ENCODE results near the gene UPK2.

Gene UPK2

DNA sequence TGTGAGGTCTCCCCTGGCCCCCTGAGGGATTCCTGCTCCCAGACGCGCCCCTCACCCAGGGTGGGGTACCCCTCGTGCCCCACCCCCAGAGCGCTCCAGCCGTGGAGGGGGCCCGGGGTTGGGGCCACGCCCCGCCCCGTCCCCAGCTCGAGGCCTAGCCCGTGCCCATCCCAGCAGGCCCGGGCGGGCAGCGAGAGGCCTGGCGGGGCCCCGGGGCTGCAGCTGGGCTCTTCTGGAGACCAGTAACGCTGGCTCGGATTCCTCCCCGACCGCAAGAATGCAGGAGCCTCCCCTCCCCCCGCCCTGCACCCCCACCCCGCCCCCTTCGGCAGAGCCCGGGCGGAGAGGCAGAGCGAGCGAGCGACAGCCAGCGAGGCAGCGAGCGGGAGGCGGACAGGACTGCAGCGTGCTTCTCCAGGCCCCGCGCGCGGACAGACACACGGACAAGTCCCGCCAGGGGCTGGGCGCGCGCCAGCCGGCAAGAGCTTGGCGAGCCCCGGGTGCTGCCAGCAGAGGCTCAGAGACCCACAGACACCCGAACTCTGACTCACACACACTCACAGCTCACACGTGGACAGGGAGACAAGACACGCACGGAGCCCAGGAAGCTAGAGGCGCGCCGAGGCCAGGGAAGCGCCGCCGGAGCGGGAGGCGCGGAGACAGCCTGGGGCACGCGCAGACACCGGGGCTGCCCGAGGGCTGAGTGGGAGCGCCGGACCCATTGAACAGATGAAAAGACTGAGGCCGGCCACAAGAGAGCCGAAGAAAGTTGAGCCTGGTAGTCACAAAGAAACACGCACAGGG lies 45.6 kb upstream of the UPK2 start:
- Mint-ChIP-seq H3K9me3 (no peaks in the 10 kb centered on the region), H3K27ac (peak overlapping the region; percentile 68), H3K4me1 (peaks cover 70% of the 10 kb centered on the region), H3K36me3 (ENCODE audit: low read depth) (peaks cover 5% of the 10 kb centered on the region), H3K4me3 (peak overlapping the region; percentile 75), H3K27me3 (ENCODE audit: low read depth, poor library complexity) (no peaks in the 10 kb centered on the region)
- peak; percentile 76 for DNase-seq
- TF ChIP-seq, protein P1, sequence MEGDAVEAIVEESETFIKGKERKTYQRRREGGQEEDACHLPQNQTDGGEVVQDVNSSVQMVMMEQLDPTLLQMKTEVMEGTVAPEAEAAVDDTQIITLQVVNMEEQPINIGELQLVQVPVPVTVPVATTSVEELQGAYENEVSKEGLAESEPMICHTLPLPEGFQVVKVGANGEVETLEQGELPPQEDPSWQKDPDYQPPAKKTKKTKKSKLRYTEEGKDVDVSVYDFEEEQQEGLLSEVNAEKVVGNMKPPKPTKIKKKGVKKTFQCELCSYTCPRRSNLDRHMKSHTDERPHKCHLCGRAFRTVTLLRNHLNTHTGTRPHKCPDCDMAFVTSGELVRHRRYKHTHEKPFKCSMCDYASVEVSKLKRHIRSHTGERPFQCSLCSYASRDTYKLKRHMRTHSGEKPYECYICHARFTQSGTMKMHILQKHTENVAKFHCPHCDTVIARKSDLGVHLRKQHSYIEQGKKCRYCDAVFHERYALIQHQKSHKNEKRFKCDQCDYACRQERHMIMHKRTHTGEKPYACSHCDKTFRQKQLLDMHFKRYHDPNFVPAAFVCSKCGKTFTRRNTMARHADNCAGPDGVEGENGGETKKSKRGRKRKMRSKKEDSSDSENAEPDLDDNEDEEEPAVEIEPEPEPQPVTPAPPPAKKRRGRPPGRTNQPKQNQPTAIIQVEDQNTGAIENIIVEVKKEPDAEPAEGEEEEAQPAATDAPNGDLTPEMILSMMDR (IDR thresholded peaks at IDR 0.05): no peak

DNA sequence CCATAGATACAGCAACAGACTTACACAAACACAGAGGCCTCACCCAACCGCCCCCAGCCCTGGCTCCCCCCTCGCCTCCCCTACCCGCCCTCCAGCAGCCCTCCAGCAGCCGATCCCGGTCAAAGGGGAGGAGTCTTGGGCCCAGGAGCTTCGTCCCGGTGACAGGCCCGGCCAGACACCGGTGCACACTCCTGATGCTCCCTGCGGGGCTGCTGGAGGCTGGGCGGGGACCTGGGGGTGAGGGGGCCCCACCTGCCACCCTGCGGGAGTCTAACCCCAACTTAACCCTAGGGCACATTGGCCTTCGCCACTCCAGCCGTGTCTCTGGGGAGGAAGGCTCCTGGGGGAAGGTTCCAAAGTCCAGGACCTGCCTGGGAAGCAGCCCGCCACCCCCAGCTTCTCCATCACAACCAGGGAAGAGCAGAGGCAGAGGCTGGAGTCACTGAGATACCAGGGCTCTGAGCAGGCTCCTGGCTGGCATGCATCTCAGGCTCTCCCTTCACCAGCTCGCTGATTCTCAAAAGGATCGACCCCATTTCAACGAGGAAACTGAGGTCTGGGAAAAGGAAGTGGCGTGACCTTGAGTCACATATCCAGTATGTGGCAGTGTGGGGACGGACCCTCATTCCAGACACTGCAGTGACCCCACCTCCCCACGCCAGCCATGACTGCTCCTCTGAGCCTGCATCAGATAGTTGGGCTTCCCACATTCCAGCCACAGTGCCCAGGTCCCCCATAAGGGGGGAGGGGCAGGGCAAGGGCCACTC lies 44.8 kb upstream of the UPK2 start:
- H3K4me3 Mint-ChIP-seq: peak overlapping the region; percentile 56

DNA sequence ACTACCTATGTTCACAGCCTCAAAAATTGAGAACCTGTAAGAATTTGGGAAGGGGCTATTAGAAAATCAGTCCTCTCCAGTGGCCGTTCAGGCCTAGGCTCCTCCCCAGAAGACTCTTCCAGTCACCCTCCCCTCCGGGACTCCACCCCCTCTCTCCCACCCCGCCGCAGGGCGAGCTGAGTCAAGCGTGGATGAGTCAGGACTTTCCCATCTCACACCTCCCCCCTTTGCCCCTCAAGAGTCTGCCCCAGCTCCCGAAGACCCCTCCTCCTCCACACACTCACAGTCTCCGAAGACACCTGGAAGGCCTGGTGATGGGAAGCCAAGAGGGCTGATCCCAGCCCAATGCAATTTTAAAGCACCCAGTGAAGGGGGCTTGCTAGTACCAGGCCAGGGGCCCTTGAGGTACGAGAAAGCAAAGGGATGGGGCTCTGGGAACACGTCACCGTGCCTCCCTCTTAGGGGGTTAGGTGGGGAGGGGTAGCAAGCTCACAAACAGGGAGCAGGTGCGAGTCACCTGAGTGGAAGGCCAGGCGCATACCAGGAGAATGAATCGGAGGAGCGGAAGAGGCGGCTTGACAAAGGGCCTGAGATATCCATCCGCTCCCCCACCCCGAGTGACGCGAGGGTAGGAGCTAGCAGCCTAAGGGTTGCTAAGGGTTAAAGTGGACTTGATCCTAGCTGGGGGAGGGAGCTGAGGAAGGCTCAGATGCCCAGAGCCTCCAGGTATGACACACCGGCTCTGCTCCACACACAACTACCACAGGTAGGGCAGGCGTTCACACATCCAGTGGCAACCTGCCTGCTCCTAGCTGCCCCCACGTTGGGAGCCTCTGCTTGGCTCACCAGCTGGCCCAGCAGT lies 44.0 kb upstream of the UPK2 start:
- TF ChIP-seq, protein P1 (IDR thresholded peaks at IDR 0.05): no peak
- H3K27ac Mint-ChIP-seq: peak overlapping the region; percentile 95
- peaks cover 80% of the 10 kb centered on the region for H3K4me1 Mint-ChIP-seq
- H3K27me3 Mint-ChIP-seq (ENCODE audit: low read depth, poor library complexity): no peaks in the 10 kb centered on the region
- DNase-seq: peak; percentile 69
- H3K36me3 Mint-ChIP-seq (ENCODE audit: low read depth): no peaks in the 10 kb centered on the region
- no peaks in the 10 kb centered on the region for H3K9me3 Mint-ChIP-seq
- H3K4me3 Mint-ChIP-seq: peak overlapping the region; percentile 56

More for the DNA sequence above, 44.8 kb upstream of the UPK2 start:
- Mint-ChIP-seq H3K36me3 (ENCODE audit: low read depth) (peaks cover 5% of the 10 kb centered on the region), H3K9me3 (no peaks in the 10 kb centered on the region), H3K4me1 (peaks cover 78% of the 10 kb centered on the region), H3K27ac (peak overlapping the region; percentile 95), H3K27me3 (ENCODE audit: low read depth, poor library complexity) (no peaks in the 10 kb centered on the region)
- no peak for DNase-seq
- TF ChIP-seq, protein P1 (IDR thresholded peaks at IDR 0.05): no peak

DNA sequence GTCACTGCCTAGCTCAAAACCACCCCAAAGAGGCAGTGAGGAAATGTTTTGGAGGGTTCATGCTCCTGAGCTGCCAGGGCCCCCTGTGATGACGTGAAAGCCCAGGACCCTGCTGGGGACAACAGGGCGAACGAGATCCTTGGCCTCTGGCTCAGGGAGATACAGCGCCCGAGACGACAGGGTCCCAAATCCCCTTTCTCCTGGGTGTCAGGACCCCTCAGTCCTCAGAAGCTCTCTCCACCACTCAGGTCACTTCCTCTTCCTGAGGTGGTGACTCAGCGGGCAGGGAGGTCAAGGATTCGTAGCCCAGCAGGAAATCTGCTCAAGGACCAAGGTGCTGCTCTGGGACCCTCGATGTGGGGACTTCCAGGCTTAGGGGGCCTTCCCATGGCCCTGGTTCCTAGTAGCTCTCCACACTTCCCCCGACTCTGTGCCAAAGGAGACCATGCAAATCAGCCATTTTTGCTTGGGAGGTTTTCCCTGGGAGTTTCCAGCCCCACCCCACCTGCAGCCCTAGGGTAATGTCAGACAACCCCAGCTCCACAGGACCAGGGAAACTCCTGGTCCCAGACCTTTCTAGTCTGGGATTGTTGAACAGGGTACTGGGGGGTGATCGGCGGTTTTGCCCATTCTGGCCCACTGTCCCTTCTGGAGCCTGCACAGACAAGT lies 43.2 kb upstream of the UPK2 start:
- Mint-ChIP-seq H3K9me3 (no peaks in the 10 kb centered on the region), H3K4me1 (peaks cover 80% of the 10 kb centered on the region), H3K27ac (peak overlapping the region; percentile 95), H3K36me3 (ENCODE audit: low read depth) (no peaks in the 10 kb centered on the region), H3K27me3 (ENCODE audit: low read depth, poor library complexity) (no peaks in the 10 kb centered on the region), H3K4me3 (peak overlapping the region; percentile 44)
- DNase-seq: no peak
- TF ChIP-seq, protein P1 (IDR thresholded peaks at IDR 0.05): no peak

DNA sequence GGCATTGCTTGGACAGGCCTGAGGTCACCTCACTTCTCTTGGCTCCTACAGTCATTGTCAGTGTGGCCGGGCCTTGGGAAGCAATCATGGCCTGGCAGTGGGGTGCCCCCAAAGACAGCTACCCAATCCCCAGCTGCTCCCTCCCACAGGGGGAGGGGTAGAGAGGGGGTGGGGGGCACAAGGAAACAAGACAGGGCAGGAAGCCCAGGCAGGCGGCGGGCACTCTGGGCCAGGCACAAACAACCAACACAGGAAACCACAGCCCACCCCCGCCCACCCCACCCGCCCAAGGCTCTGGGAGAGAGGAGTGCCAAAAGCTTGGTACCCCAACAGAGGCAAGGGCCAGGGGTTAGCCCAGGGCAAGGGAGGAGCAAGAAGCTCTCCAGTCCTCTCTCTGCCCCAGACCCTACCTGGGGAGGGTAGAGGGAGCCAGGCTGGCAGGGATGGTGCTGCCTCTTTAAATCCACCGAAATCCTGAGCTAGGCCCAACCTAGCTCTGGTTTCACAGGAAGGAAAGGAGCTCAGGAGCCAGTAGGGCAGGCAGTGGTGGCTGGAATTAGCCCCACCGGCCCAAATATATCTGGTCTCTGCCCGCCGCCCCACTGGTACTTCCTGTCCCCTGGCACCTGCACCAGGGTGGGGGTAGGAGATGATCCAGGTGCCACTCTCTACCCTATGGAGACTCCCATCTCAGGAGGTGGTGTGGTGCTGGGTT lies 42.5 kb upstream of the UPK2 start:
- Mint-ChIP-seq H3K27ac (peak overlapping the region; percentile 82), H3K27me3 (ENCODE audit: low read depth, poor library complexity) (no peaks in the 10 kb centered on the region), H3K36me3 (ENCODE audit: low read depth) (no peaks in the 10 kb centered on the region), H3K4me3 (no peak overlapping the region), H3K9me3 (no peaks in the 10 kb centered on the region), H3K4me1 (peaks cover 80% of the 10 kb centered on the region)
- TF ChIP-seq, protein P1 (IDR thresholded peaks at IDR 0.05): no peak
- DNase-seq: no peak

Data from nephron progenitor cell (in vitro differentiated cells).